Suprapubic skin (tissue), 4 donors: ENCODE measurements around the gene TNFRSF1A. TPM values are rescaled to one million over a fixed set of nuclear protein-coding genes. Genes with fewer than 3 reads are reported as not detected.

Experiments used
- DNase-seq, 2 donors: peaks; one replicate each; pipeline ENCODE4 v3.0.0-alpha.2; 2019; ENCODE audit warnings: low spot score in 2 of 2
- H3K27ac ChIP-seq: fragments of 200-600 bp; sonication (generic); one replicate; pipeline ENCODE4 v1.5.1; 2019
- H3K27me3 ChIP-seq: fragments of 200-600 bp; sonication (generic); one replicate; pipeline ENCODE4 v1.5.1; 2019
- H3K36me3 ChIP-seq: fragments of 200-600 bp; sonication (generic); one replicate; pipeline ENCODE4 v1.5.1; 2019
- H3K4me1 ChIP-seq: fragments of 200-600 bp; sonication (generic); one replicate; pipeline ENCODE4 v1.5.1; 2019
- H3K4me3 ChIP-seq: fragments of 200-600 bp; sonication (generic); one replicate; pipeline ENCODE4 v1.5.1; 2019; ENCODE audit warnings: mild to moderate bottlenecking
- H3K9me3 ChIP-seq: fragments of 200-600 bp; sonication (generic); one replicate; pipeline ENCODE4 v1.5.1; 2019
- CTCF ChIP-seq, 2 donors: fragments of 200-600 bp in 1 of 2; fragments of 450-650 bp in 1 of 2; sonication (generic) in 1 of 2; IDR thresholded peaks; one replicate each; pipeline ENCODE4 v1.5.1; 2016 to 2019; ENCODE audit warnings: antibody characterized with exemption in 2 of 2, mild to moderate bottlenecking in 1 of 2, moderate library complexity in 1 of 2
- EP300 ChIP-seq: sonication (generic); formaldehyde crosslinking; IDR thresholded peaks from one replicate; pipeline ENCODE4 v1.6.1; 2017; ENCODE audit warnings: antibody characterized with exemption
- POLR2A ChIP-seq, 2 donors: fragments of 450-650 bp; IDR thresholded peaks; one replicate each; pipeline ENCODE4 v1.6.1; 2017; ENCODE audit warnings: antibody characterized with exemption in 2 of 2, mild to moderate bottlenecking in 2 of 2, moderate library complexity in 2 of 2
- POLR2AphosphoS5 ChIP-seq, 3 donors: sonication (generic); formaldehyde crosslinking; IDR thresholded peaks; one replicate each; pipeline ENCODE4 v1.6.1; 2017; ENCODE audit warnings: antibody characterized with exemption in 3 of 3
- WGBS: methylation state at CpG from one replicate; pipeline ENCODE4 v1.1.5; 2018; 5-methylcytosine and 5-hydroxymethylcytosine counted together
- total RNA-seq, 4 donors: library from RNA; depleted of rRNA; stranded (reverse); fragments of >200 nt; gene quantifications; one replicate each; pipeline ENCODE4 v1.1.0, GENCODE V29; 2016

TNFRSF1A gene
- total RNA-seq, 4 donors from 2014 or later, result 276 to 352 (median 281) TPM

- Histone ChIP-seq H3K4me3 (peak overlapping the region; percentile 25), H3K9me3 (no peaks in the 10 kb centered on the region), H3K4me1 (peaks cover 87% of the 10 kb centered on the region), H3K27ac (peak overlapping the region; percentile 82), H3K27me3 (no peaks in the 10 kb centered on the region), H3K36me3 (no peaks in the 10 kb centered on the region)
- WGBS, result 93% methylated on average over 15 of the region's 24 CpGs
- no peak for TF ChIP-seq CTCF (IDR thresholded peaks at IDR 0.05)
- no peak for TF ChIP-seq EP300
- no peak for TF ChIP-seq POLR2AphosphoS5 (IDR thresholded peaks at IDR 0.05)
- no peak for TF ChIP-seq POLR2A (IDR thresholded peaks at IDR 0.05)
- no peak for DNase-seq
Observed at GRCh38 chr12:6374028-6374785, 32.3 kb upstream of the TNFRSF1A start.

DNA sequence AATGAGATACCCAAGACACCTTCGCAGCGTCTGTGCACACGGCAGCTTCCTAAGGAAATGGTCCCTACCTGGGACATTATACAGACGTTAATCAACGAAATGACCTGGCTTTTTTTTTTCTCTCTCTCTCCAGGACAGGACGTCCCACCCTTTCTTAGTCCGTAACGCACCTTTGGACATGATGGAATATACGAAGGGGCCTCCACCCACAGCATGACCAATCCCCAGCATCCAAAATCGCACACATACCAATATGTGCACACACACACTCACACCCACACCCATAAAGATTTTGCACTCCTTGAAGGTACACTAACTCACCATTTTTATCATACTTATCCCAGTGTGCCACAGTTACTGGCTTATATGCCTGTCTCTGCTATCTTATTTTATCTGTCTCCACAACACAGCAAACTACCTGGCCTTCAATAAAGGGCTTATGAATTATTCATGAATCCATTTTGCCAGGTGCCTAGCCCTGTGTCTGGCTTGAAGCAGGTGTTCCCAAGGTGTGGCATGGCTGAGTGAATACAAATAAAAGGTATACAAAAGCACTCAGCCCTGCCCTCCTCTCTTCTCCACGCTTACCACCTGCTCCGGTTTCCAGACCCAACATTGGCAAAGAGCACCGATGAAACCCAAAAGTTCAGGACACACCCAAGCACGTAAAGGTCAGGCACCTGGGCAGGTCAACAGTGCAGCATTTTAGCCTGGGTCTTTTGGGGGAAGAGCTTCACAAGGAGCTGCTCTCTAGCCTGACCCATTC, 31.3 kb upstream of the TNFRSF1A start:
- WGBS, result 53% methylated on average over 14 of the region's 14 CpGs
- DNase-seq, result no peak
- H3K9me3 ChIP-seq, result no peaks in the 10 kb centered on the region
- peak overlapping the region; percentile 25 for H3K4me3 ChIP-seq
- H3K4me1 ChIP-seq, result peaks cover 89% of the 10 kb centered on the region
- H3K36me3 ChIP-seq, result no peaks in the 10 kb centered on the region
- no peak for TF ChIP-seq POLR2A (IDR thresholded peaks at IDR 0.05)
- no peak for TF ChIP-seq CTCF (IDR thresholded peaks at IDR 0.05)
- no peak for TF ChIP-seq EP300
- TF ChIP-seq POLR2AphosphoS5 (IDR thresholded peaks at IDR 0.05), result no peak
- H3K27me3 ChIP-seq, result no peaks in the 10 kb centered on the region
- H3K27ac ChIP-seq, result peak overlapping the region; percentile 82

DNA sequence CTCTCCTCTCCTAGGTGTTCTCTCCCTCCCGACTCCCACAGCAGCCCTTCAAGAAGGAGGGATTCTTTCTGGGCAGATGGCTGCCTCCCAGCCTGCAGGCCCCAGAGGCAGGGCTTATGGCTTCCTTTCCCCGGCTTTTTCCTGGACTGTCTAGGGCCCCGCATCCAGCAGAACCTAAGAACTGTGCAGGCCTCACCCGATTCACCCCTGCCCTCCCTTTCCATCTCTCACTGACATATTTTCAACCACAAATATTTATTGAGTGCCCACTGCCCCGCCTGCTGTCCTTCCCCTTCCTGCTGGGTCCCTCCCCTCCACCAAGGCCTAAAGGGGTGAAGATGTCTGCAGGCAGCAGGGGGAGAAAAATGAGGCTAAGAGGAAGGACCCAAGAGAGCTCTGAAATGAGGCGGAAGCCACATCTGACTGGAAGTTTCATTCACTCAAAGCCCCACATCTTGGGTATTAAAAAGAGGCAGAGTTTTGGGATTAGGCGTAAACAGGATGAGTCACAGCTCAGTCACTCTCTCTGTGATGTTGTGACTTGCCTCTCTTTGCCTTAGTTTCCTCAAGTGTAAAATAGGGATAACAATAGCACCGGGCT, 30.6 kb upstream of the TNFRSF1A start:
- no peak for TF ChIP-seq EP300
- TF ChIP-seq CTCF (IDR thresholded peaks at IDR 0.05), result peak in 1 of 2 donors; percentile 4
- peaks cover 88% of the 10 kb centered on the region for H3K4me1 ChIP-seq
- peak overlapping the region; percentile 2 for H3K4me3 ChIP-seq
- H3K27me3 ChIP-seq, result no peaks in the 10 kb centered on the region
- no peaks in the 10 kb centered on the region for H3K36me3 ChIP-seq
- WGBS, result 24% methylated on average over 8 of the region's 8 CpGs
- H3K27ac ChIP-seq, result peak overlapping the region; percentile 82
- H3K9me3 ChIP-seq, result no peaks in the 10 kb centered on the region
- no peak for DNase-seq

DNA sequence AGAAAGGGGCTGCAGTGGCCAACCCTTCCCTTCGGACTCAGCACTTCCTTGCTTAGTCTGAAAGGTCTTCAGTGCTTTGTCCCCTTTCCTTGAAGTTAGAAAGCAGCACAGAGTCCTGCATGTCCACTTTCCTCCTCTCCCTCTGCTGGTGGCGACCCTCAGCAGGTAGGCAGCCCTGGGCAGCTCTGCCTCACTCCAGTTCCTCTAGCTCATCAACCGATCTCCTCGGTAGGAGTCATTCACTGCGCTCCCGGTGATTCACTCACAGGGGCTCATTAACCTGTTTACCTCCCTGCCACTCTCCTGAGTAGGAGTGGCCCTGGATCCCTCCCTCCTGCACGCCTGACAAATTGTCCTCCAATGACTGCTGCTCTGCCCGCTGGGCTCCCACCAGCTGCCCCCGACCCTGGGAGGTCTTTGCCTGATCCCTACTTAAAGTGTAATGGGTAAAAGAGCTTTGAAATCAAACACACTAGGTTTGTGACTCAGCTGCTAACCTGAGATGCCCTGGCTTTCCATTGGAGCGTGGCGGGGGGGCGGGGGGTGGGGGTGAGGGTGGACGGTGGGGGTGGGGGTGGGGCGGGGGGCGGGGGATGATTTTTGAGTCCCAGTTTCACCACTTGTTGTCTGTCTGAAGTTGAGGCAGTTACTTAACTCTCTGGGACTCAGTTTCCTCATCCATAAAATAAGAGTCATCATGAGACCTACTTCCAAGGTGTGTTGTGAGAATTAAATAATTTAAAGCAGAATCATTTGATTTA, 29.3 kb upstream of the TNFRSF1A start:
- H3K36me3 ChIP-seq, result no peaks in the 10 kb centered on the region
- no peak for DNase-seq
- H3K9me3 ChIP-seq, result no peaks in the 10 kb centered on the region
- TF ChIP-seq CTCF (IDR thresholded peaks at IDR 0.05) (no peak), POLR2A (IDR thresholded peaks at IDR 0.05) (no peak), POLR2AphosphoS5 (IDR thresholded peaks at IDR 0.05) (no peak)
- WGBS, result 35% methylated on average over 14 of the region's 15 CpGs
- H3K27me3 ChIP-seq, result no peaks in the 10 kb centered on the region
- no peak overlapping the region for H3K4me3 ChIP-seq
- peaks cover 79% of the 10 kb centered on the region for H3K4me1 ChIP-seq
- H3K27ac ChIP-seq, result peak overlapping the region; percentile 82
